GM19043 (cell line): ENCODE results near the gene PRKD1.

Experiments
- ATAC-seq: cut with Tn5 transposase; IDR thresholded peaks from one replicate; pipeline ENCODE4 v1.9.1; 2021; ENCODE audit warnings: low read depth; ENCODE audit not compliant: unreplicated experiment

PRKD1 gene

DNA sequence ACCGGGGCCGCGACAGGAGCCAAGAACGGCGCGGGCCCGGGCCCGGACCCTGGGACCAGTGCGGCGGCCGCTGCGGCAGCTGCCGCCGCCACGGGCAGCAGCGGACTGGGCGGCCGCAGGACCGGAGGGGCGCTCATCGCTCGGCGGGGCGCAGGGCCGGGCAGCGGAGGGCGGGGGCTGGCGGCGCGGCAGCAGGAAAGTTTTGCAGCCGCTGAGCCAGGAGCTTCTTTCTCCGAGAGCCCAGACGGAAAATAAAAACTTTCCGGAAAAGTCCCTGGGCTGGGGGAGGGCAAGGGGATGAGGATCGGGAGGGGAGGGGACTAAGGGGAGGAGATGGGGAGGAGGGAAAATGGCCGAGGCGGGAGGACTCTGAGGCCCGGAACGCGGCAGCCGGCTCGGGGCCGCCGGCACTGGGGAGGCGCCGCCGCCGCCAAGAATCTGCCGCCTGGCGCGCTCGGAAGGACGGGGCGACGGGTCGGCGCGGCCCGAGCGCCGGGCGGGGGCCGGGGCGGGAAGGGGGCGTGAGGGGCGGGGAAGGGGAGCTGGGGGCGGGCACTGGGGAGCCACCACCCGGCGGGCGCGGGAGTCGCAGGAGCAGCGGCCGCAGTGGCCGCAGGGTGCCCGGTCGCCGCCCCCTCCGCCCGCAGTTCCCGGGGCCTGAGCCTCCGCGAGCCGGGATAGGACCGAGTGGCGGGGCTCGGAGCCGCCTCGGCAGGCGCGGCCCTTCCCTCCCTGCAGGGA is at the start of gene PRKD1:
PRKD1 (minus strand) TSS at position 472 of the 741 bp plus-strand sequence.
- no peak for ATAC-seq

GRCh38 chr14:29971101-29971500 is 43.5 kb upstream of the PRKD1 start:
- ATAC-seq = no peak

DNA sequence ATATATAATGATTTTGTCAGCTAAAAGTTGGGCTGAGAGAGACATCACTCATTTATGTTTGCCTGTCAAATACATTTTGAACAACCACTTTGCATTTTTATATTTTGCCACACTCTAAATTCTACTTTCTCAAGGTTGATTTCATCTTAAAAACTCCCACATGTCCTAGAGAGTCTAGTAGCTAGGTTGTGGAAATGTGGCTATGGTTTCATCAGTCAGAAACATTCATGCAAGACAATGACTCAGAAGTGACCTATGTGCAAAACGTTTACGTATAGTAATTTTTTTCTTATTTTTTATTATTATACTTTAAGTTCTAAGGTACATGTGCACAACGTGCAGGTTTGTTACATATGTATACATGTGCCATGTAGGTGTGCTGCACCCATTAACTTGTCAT is 27.4 kb upstream of the PRKD1 start:
- ATAC-seq = no peak

DNA sequence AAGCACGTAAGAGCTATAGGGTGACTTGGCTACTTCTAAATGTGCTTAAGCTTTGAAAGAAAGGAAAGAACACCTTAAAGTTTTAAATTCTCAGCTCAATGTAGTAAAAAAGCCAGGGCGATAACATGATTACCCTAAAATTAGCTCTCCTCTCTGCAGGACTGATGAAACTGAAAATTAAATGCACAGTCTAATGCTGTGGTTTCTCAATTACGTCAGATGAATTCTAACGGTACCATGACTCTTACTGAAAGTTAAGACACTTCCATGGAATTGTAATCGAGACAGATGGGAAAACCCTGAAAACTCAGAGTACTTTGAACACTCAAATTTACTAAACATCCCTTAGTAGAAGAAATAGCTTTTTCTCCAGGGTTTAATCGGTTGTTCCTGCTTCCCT is 25.9 kb upstream of the PRKD1 start:
- no peak for ATAC-seq

DNA sequence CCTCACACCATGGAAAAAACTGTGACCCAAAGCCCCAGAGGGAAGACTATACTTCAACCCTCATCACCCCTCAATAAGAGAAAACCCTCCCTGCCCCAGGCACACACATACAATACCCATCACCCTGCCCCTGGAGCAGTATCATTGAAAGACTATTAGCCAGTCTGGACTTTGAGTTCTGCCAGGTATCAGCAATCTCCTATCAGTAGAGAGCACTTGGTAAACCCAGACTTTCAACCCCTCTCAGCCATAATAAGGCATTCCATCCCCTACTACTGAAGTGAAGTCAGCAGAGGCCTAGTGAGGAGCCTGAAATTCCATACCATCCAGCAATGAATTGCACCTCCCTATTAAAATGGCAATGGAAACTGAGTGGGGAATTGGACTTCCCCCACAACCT is 16.4 kb upstream of the PRKD1 start:
- no peak for ATAC-seq

- ATAC-seq = no peak
Observed at GRCh38 chr14:29941401-29941800, 13.8 kb upstream of the PRKD1 start.

DNA sequence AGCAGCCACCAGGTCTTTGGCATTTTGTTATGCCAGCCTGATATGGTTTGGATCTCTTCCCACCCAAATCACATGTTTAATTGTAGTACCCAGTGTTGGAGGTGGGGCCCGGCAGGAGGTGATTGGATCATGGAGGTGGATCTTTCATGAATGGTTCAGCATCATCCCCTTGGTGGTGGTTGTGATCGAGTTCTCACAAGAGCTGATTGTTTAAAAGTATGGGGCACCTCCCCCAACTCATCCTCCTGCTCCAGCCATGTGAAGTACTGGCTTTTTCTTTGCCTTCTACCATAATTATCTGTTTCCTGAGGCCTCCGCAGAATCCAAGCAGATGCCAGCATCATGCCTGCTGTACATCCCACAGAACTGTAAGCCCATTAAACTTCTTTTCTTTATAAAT is 12.8 kb upstream of the PRKD1 start:
- no peak for ATAC-seq

GRCh38 chr14:29937116-29937515 is 9.5 kb upstream of the PRKD1 start:
- ATAC-seq = no peak

GRCh38 chr14:29930283-29930682 is 2.6 kb upstream of the PRKD1 start:
- ATAC-seq = no peak

- ATAC-seq = no peak
Observed at GRCh38 chr14:29928117-29928640, 532 bp upstream of the PRKD1 start.

DNA sequence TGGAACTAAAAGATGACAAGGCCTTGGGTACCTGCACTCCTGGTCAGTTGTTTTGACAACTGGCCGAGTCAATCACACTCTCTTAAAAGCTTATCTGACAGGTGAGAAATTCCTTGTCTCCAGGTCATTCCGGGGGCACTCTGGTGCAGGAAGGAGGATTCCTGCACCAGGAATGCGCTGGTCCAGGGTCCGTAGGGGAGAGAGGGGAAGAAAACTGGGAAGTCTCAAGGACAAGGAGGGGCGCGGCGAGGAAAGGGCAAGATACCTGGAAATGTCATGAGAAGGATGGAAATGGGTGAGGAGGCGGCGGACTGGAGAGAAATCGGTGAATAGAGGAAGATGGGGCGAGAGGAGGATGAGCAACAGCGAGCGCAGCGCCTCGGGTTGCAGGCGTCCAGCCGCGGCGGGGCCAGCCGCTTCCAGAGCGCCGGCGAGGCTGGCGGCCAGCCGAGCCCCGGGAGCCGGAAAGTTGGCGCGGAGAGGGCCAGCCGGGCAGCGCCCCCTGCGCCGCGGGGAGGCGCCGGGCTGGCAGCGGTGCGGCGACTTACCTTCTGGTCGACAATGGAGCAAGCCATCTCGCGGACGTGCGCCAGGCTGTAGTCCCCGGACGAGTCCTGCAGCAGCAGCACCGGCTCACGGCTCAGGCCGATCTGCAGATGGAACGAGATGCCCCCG is 809 bp downstream of the PRKD1 start:
- ATAC-seq = no peak

DNA sequence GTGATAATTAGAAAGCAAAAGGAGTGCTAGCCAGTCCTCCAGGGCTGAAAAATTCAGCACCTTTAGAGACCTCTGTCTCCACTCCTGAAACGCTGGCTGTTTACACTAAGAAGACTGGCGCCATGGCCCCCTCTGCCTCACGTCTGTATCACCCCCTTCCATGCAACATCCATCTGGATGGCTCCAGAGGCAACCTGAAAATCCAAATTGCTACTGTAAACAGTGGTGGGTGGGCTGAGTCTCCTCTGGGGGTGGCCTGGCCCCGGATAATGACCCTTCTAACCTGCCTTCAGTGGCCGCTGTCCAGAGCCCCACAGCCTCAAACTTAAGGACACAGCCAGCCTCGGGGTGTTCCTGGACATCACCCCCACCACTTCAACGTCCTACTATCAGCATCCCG is 1.4 kb downstream of the PRKD1 start:
- ATAC-seq = no peak

GRCh38 chr14:29925736-29926135 is 1.9 kb downstream of the PRKD1 start:
- ATAC-seq = no peak

GRCh38 chr14:29925101-29925722 is 2.4 kb downstream of the PRKD1 start:
- ATAC-seq = no peak

DNA sequence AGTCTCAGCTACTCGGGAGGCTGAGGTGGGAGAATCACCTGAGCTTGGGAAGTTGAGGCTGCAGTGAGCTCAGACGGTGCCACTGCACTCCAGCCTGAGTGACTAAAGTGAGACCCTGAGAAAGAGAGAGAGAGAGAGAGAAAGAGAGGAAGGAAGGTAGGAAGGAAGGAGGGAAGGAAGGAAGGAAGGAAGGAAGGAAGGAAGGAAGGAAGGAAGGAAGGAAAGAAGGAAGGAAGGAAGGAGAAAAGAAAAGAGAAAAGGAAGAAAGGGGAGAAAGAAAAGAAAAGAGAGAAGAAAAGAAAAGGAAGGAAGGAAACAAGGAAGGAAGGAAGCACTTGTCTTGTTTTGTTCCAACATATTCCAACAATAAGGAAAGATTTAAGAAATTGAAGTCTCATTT is 7.8 kb downstream of the PRKD1 start:
- ATAC-seq = no peak

DNA sequence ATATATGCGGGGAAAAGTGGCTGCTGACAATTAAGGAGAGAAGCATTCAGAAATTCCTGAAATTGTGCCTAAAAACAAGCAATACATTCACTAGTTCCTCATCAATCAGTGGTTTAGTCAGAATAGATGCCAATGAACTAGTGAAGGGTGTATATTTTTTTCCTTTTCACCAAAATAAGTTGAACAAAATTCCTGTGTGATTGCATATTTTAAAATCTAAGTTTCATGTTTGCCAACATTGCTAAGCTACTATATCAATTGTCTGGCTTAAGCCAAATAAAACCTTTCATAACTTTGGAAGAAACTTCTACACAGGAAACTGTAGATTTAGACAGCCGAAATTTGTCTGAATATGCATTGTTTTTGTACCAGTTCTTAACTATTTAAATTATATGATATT is 8.7 kb downstream of the PRKD1 start:
- ATAC-seq = no peak

DNA sequence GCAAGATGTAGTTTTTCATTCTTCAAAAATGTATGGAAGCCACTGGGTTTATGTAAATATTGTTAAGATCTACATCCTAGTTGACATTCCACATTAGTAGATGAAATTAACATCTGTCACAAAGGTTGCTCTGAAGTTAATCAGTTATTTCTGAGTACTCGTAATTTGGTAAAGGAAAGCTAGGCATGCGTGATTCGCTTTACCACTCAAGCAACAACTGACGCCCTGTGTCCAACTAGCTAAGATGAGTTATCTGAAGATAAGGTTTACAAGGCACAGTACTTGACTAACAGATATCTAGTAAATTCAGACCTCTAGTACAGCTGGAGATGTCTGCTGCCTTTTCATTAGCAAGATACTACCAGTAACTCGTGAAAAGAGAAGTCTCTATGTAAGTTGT is 14.1 kb downstream of the PRKD1 start:
- no peak for ATAC-seq

- no peak for ATAC-seq
Observed at GRCh38 chr14:29911810-29912209, 15.8 kb downstream of the PRKD1 start.

- no peak for ATAC-seq
Observed at GRCh38 chr14:29908652-29909577, 18.7 kb downstream of the PRKD1 start.

DNA sequence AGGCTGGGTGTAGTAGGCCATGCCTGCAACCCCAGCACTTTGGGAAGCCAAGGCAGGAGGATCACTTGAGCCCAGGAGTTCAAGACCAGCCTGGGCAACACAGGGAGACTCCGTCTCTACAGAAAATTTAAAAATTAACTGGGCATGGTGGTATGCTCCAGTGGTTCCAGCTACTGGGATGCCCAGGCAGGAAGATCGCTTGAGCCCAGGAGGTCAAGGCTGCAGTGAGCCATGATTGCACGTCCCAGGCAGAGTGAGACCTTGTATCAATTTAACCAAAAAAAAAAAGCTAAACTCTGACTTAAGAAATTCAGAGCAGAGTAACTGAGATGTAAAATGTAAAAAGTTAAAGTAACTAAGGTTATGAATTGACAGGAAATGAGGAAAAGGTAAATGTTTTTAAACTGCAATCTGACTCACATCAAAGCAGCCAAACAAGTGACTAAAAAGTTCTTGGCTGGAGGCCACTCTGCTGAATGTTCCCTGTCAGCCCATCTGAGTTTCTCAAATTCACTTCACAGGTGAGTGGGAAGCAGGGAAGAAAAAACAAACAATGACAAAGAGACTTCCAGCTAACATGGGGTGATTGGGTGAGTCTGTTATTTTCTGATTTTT is 21.3 kb downstream of the PRKD1 start:
- no peak for ATAC-seq
